HepG2 (cell line): ENCODE data around the gene RASAL1. TPM values are rescaled to one million over a fixed set of nuclear protein-coding genes. Genes with fewer than 3 reads are reported as not detected.

Experiments used
- ATAC-seq: fragments of 200-7000 bp; cut with Tn5 transposase; 3 replicates; pipeline ENCODE4 v1.9.1; 2020; ENCODE audit warnings: mild to moderate bottlenecking, moderate library complexity
- BruUV-seq: library from RNA; stranded (reverse); fragments of 400-500 nt; replicated peaks from 2 replicates; lab custom pipeline; 2021; lab: Mats Ljungman, UMichigan
- CTCF ChIA-PET: fragments of 300-600 bp; formaldehyde crosslinking; extraction: SDS; loops from one replicate; lab custom pipeline; 2021; ENCODE audit warnings: low total read pairs, inconsistent platforms, low intra/inter-chr PET ratio; lab: Yijun Ruan, JAX
- POLR2A ChIA-PET: fragments of 350-600 bp; sonication (Branson Sonifier 250); formaldehyde crosslinking; loops from one replicate; lab custom pipeline; 2020; ENCODE audit warnings: antibody characterized with exemption, inconsistent platforms; lab: Yijun Ruan, JAX
- DNase-seq: peaks from one replicate; pipeline ENCODE4 v3.0.0-alpha.2; 2015; ENCODE audit warnings: low spot score
- FAIRE-seq: peaks from 3 replicates; lab custom pipeline; 2011; peaks lifted over from hg19 to GRCh38; lab: Jason Lieb, UNC
- H2AFZ ChIP-seq: one replicate; pipeline ENCODE4 v1.6.1; 2011; ENCODE audit warnings: low read length, inconsistent platforms
- H3K27ac ChIP-seq: fragments of 300-600 bp; 3 replicates; pipeline ENCODE4 v1.8.0; 2011; ENCODE audit warnings: mixed run types, mild to moderate bottlenecking, mixed read lengths, low read length, inconsistent platforms; ENCODE audit not compliant: insufficient read depth; ENCODE audit errors: extremely low read length
- H3K27me3 ChIP-seq, 2 experiments: fragments of 200-600 bp in 1 of 2; 2 replicates in 1 of 2; 3 replicates in 1 of 2; pipeline versions ENCODE4 v1.6.0 to v1.8.0; 2011; ENCODE audit warnings: low read length in 2 of 2, mild to moderate bottlenecking in 2 of 2, moderate library complexity in 2 of 2, inconsistent platforms in 1 of 2; ENCODE audit not compliant: insufficient read depth in 2 of 2, control insufficient read depth in 1 of 2
- H3K36me3 ChIP-seq, 2 experiments: fragments of 200-600 bp in 1 of 2; replicated peaks in 1 of 2; 2 replicates in 1 of 2; 3 replicates in 1 of 2; pipeline versions ENCODE4 v1.5.1 to v1.8.0; 2011; ENCODE audit warnings: low read length in 2 of 2, inconsistent platforms in 1 of 2; ENCODE audit not compliant: insufficient read depth in 2 of 2, control insufficient read depth in 1 of 2
- H3K4me1 ChIP-seq: 2 replicates; pipeline ENCODE4 v1.5.1; 2012; ENCODE audit warnings: low read length, inconsistent platforms; ENCODE audit not compliant: insufficient read depth
- H3K4me2 ChIP-seq: 2 replicates; pipeline ENCODE4 v1.6.0; 2011; ENCODE audit warnings: low read depth, low read length, inconsistent platforms
- H3K4me3 ChIP-seq, 3 experiments: fragments of 200-600 bp in 1 of 3; sonication (generic), shearing (Covaris generic) in 1 of 3; replicated peaks in 1 of 3; 2 replicates each; pipeline ENCODE4 v1.5.1; 2011 to 2016; ENCODE audit warnings: low read length in 3 of 3, inconsistent platforms in 2 of 3, low read depth in 2 of 3, mild to moderate bottlenecking in 2 of 3, control low read depth in 1 of 3, mixed read lengths in 1 of 3; ENCODE audit not compliant: insufficient read depth in 1 of 3
- H3K79me2 ChIP-seq: one replicate; pipeline ENCODE4 v1.6.1; 2011; ENCODE audit warnings: low read length, inconsistent platforms; ENCODE audit not compliant: insufficient read depth
- H3K9ac ChIP-seq: 2 replicates; pipeline ENCODE4 v1.6.0; 2011; ENCODE audit warnings: mild to moderate bottlenecking, low read depth, low read length, inconsistent platforms; ENCODE audit not compliant: insufficient read depth
- H3K9me3 ChIP-seq: 2 replicates; pipeline ENCODE4 v1.5.1; 2012; ENCODE audit warnings: mild to moderate bottlenecking, low read length
- H4K20me1 ChIP-seq: 2 replicates; pipeline ENCODE4 v1.6.0; 2011; ENCODE audit warnings: inconsistent platforms, mild to moderate bottlenecking, low read length, moderate library complexity; ENCODE audit not compliant: insufficient read depth
- AKAP8 ChIP-seq: sonication (generic); formaldehyde crosslinking; IDR thresholded peaks from 2 replicates; pipeline ENCODE4 v1.5.1; 2020; ENCODE audit warnings: mild to moderate bottlenecking, missing genetic modification reagents
- BCL6 ChIP-seq: IDR thresholded peaks from 2 replicates; pipeline ENCODE4 v1.6.1; 2016; ENCODE audit warnings: missing genetic modification reagents, missing compliant biosample characterization
- HES4 ChIP-seq: sonication (generic); formaldehyde crosslinking; IDR thresholded peaks from 2 replicates; pipeline ENCODE4 v1.9.0; 2021; ENCODE audit warnings: mild to moderate bottlenecking, missing genetic modification reagents, borderline replicate concordance
- MAFG ChIP-seq: sonication (generic); formaldehyde crosslinking; IDR thresholded peaks from 2 replicates; pipeline ENCODE4 v1.5.1; 2020; ENCODE audit warnings: mild to moderate bottlenecking, missing genetic modification reagents
- MAFK ChIP-seq, 2 experiments: IDR thresholded peaks in 1 of 2; conservative IDR thresholded peaks in 1 of 2; 2 replicates each; pipeline ENCODE4 v1.6.1; 2011; ENCODE audit warnings: improper control_type of control experiment in 2 of 2, low read length in 2 of 2
- ZNF670 ChIP-seq: sonication (generic); formaldehyde crosslinking; IDR thresholded peaks from 2 replicates; pipeline ENCODE4 v1.8.0; 2022; ENCODE audit warnings: mild to moderate bottlenecking, missing genetic modification reagents, borderline replicate concordance
- WGBS: methylation state at CpG from one replicate; pipeline ENCODE4 v1.1.6; 2017; ENCODE audit warnings: low lambda C conversion rate; 5-methylcytosine and 5-hydroxymethylcytosine counted together
- in situ Hi-C: cut with HindIII; loops from 2 replicates; pipeline ENCODE4 v1.10.0; 2017; ENCODE audit warnings: low pct_unique_long_range_greater_than_20kb; ENCODE audit not compliant: extremely low pct_ligation_motif_present
- intact Hi-C: fragments of 100-400 bp; cut with micrococcal nuclease; formaldehyde crosslinking; loops from one replicate; pipeline ENCODE4 v1.10.0; 2022; ENCODE audit not compliant: unreplicated experiment
- polyA plus RNA-seq, 8 experiments: library from polyadenylated mRNA; depleted of rRNA in 3 of 8; stranded (reverse) in 7 of 8; unstranded in 1 of 8; fragments of >200 nt; fragmentation: Illumina TruSeq in 4 of 8; extraction: Trizol in 4 of 8; gene quantifications; 2 replicates each; pipeline versions ENCODE4 v1.2.1 to v1.2.3, GENCODE V29; 2011 to 2016; ENCODE audit warnings: low read depth in 4 of 8, missing spikeins in 1 of 8, mixed read lengths in 1 of 8; ENCODE audit not compliant: insufficient read depth in 1 of 8
- total RNA-seq, 5 experiments: library from RNA; depleted of rRNA; stranded (reverse); fragments of >200 nt; fragmentation: Illumina TruSeq; extraction: Trizol; gene quantifications; 2 replicates each; pipeline ENCODE4 v1.2.3, GENCODE V29; 2016; ENCODE audit warnings: low read depth in 1 of 5
- TF ChIP-seq, protein P1 (sequence below): sonication (generic); formaldehyde crosslinking; IDR thresholded peaks from 2 replicates; pipeline ENCODE4 v1.5.0; 2020; ENCODE audit warnings: mild to moderate bottlenecking, missing genetic modification reagents, borderline replicate concordance
- TF ChIP-seq, protein P2 (sequence below): sonication (generic); formaldehyde crosslinking; IDR thresholded peaks from 2 replicates; pipeline ENCODE4 v1.4.0; 2020; ENCODE audit warnings: missing genetic modification reagents
- TF ChIP-seq, protein P3 (sequence below): sonication (generic); formaldehyde crosslinking; IDR thresholded peaks from 2 replicates; pipeline ENCODE4 v1.4.0; 2020; ENCODE audit warnings: missing genetic modification reagents
- TF ChIP-seq, protein P4 (sequence below): sonication (generic); formaldehyde crosslinking; IDR thresholded peaks from 2 replicates; pipeline ENCODE4 v1.4.0; 2020; ENCODE audit warnings: missing genetic modification reagents

Gene RASAL1
- total and polyA plus RNA-seq, 2 of the 13 experiments (the other 11 are each of a cell fraction or from before 2014, with no cell fraction given), result not detected

DNA sequence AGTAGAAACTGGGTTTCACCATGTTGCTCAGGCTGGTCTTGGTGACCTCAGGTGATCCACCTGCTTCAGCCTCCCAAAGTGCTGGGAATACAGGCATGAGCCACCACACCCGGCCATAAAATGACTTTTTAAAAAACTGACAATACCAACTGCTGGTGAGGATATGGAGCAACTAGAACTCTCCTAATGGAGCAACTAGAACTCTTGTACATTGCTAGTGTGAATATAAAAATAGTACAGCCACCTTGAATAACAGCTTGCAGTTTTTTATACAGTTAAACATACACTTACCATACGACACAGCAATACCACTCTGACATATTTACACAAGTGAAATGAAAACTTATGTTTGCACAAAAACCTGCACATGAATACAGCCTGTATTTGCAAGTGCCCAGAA, 11.4 kb upstream of the RASAL1 start:
- Histone ChIP-seq H2AFZ (no peak overlapping the region), H4K20me1 (no peaks in the 10 kb centered on the region), H3K9me3 (no peaks in the 10 kb centered on the region), H3K79me2 (no peaks in the 10 kb centered on the region), H3K36me3 (no peaks in the 10 kb centered on the region), H3K9ac (no peak overlapping the region), H3K4me2 (no peak overlapping the region), H3K27ac (no peak overlapping the region), H3K4me1 (peaks cover 13% of the 10 kb centered on the region), H3K27me3 (peaks cover 1 to 28% of the 10 kb centered on the region in 2 experiments; a peak in 3 of 5 replicates), H3K4me3 (no peak overlapping the region)
- FAIRE-seq (no peak), DNase-seq (no peak), ATAC-seq (no peak)
- POLR2A ChIA-PET, result interaction anchor here (0.6 kb wide), 1 partner anchor 39 kb away, joined by 3 read pairs; the partner anchor contains the start of gene RITA1
- WGBS, result 0% methylated on average over 2 of the region's 2 CpGs
- in situ Hi-C loops, result no loop called here
- intact Hi-C loops, result no loop called here
- no TSS peak for BruUV-seq
- CTCF ChIA-PET, result no interaction called here
- TF ChIP-seq, protein P1, sequence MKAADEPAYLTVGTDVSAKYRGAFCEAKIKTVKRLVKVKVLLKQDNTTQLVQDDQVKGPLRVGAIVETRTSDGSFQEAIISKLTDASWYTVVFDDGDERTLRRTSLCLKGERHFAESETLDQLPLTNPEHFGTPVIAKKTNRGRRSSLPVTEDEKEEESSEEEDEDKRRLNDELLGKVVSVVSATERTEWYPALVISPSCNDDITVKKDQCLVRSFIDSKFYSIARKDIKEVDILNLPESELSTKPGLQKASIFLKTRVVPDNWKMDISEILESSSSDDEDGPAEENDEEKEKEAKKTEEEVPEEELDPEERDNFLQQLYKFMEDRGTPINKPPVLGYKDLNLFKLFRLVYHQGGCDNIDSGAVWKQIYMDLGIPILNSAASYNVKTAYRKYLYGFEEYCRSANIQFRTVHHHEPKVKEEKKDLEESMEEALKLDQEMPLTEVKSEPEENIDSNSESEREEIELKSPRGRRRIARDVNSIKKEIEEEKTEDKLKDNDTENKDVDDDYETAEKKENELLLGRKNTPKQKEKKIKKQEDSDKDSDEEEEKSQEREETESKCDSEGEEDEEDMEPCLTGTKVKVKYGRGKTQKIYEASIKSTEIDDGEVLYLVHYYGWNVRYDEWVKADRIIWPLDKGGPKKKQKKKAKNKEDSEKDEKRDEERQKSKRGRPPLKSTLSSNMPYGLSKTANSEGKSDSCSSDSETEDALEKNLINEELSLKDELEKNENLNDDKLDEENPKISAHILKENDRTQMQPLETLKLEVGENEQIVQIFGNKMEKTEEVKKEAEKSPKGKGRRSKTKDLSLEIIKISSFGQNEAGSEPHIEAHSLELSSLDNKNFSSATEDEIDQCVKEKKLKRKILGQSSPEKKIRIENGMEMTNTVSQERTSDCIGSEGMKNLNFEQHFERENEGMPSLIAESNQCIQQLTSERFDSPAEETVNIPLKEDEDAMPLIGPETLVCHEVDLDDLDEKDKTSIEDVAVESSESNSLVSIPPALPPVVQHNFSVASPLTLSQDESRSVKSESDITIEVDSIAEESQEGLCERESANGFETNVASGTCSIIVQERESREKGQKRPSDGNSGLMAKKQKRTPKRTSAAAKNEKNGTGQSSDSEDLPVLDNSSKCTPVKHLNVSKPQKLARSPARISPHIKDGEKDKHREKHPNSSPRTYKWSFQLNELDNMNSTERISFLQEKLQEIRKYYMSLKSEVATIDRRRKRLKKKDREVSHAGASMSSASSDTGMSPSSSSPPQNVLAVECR (CRISPR knock-in tag), result no peak
- TF ChIP-seq, protein P2, sequence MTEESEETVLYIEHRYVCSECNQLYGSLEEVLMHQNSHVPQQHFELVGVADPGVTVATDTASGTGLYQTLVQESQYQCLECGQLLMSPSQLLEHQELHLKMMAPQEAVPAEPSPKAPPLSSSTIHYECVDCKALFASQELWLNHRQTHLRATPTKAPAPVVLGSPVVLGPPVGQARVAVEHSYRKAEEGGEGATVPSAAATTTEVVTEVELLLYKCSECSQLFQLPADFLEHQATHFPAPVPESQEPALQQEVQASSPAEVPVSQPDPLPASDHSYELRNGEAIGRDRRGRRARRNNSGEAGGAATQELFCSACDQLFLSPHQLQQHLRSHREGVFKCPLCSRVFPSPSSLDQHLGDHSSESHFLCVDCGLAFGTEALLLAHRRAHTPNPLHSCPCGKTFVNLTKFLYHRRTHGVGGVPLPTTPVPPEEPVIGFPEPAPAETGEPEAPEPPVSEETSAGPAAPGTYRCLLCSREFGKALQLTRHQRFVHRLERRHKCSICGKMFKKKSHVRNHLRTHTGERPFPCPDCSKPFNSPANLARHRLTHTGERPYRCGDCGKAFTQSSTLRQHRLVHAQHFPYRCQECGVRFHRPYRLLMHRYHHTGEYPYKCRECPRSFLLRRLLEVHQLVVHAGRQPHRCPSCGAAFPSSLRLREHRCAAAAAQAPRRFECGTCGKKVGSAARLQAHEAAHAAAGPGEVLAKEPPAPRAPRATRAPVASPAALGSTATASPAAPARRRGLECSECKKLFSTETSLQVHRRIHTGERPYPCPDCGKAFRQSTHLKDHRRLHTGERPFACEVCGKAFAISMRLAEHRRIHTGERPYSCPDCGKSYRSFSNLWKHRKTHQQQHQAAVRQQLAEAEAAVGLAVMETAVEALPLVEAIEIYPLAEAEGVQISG (CRISPR knock-in tag), result no peak
- TF ChIP-seq BCL6, result no peak
- TF ChIP-seq, protein P3, sequence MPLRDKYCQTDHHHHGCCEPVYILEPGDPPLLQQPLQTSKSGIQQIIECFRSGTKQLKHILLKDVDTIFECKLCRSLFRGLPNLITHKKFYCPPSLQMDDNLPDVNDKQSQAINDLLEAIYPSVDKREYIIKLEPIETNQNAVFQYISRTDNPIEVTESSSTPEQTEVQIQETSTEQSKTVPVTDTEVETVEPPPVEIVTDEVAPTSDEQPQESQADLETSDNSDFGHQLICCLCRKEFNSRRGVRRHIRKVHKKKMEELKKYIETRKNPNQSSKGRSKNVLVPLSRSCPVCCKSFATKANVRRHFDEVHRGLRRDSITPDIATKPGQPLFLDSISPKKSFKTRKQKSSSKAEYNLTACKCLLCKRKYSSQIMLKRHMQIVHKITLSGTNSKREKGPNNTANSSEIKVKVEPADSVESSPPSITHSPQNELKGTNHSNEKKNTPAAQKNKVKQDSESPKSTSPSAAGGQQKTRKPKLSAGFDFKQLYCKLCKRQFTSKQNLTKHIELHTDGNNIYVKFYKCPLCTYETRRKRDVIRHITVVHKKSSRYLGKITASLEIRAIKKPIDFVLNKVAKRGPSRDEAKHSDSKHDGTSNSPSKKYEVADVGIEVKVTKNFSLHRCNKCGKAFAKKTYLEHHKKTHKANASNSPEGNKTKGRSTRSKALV (CRISPR knock-in tag), result no peak
- TF ChIP-seq MAFK (conservative IDR thresholded peaks at IDR 0.05 in 1 of 2, IDR thresholded peaks at IDR 0.05 in 1 of 2; ENCODE audit: low read length in 2 of 2), result no peak
- no peak for TF ChIP-seq MAFG
- TF ChIP-seq, protein P4, sequence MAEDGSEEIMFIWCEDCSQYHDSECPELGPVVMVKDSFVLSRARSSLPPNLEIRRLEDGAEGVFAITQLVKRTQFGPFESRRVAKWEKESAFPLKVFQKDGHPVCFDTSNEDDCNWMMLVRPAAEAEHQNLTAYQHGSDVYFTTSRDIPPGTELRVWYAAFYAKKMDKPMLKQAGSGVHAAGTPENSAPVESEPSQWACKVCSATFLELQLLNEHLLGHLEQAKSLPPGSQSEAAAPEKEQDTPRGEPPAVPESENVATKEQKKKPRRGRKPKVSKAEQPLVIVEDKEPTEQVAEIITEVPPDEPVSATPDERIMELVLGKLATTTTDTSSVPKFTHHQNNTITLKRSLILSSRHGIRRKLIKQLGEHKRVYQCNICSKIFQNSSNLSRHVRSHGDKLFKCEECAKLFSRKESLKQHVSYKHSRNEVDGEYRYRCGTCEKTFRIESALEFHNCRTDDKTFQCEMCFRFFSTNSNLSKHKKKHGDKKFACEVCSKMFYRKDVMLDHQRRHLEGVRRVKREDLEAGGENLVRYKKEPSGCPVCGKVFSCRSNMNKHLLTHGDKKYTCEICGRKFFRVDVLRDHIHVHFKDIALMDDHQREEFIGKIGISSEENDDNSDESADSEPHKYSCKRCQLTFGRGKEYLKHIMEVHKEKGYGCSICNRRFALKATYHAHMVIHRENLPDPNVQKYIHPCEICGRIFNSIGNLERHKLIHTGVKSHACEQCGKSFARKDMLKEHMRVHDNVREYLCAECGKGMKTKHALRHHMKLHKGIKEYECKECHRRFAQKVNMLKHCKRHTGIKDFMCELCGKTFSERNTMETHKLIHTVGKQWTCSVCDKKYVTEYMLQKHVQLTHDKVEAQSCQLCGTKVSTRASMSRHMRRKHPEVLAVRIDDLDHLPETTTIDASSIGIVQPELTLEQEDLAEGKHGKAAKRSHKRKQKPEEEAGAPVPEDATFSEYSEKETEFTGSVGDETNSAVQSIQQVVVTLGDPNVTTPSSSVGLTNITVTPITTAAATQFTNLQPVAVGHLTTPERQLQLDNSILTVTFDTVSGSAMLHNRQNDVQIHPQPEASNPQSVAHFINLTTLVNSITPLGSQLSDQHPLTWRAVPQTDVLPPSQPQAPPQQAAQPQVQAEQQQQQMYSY (CRISPR knock-in tag), result no peak
- TF ChIP-seq AKAP8 (CRISPR knock-in tag), result no peak
- TF ChIP-seq HES4 (CRISPR knock-in tag), result no peak
- no peak for TF ChIP-seq ZNF670 (CRISPR knock-in tag)
